ENCODE results near the gene ATP8A1.

GRCh38 chr4:42478946-42479345, 178.0 kb downstream of the ATP8A1 start:
- TF ChIP-seq EZH2 (IDR thresholded peaks at IDR 0.05; ENCODE audit: low read depth, low read length, severe bottlenecking), result no peak
- TF ChIP-seq HDAC2 (IDR thresholded peaks at IDR 0.05; ENCODE audit: borderline replicate concordance in 1 of 2, low read depth in 2 of 2, low read length in 2 of 2), result no peak
- TF ChIP-seq KDM1A (IDR thresholded peaks at IDR 0.05; ENCODE audit: borderline replicate concordance, low read length), result no peak
- TF ChIP-seq EGR1 (IDR thresholded peaks at IDR 0.05; ENCODE audit: borderline replicate concordance, low read depth, low read length), result no peak
